IPS DF 6.9 (cell line): ENCODE results near the gene SIK1.

Experiments
- DNase-seq: peaks from one replicate; pipeline ENCODE4 v3.0.0-alpha.2; 2013; ENCODE audit warnings: low read depth, low spot score
- H3K27ac ChIP-seq: one replicate; pipeline ENCODE4 v1.5.1; 2013; ENCODE audit warnings: low read length, control low read depth
- H3K27me3 ChIP-seq: 2 replicates; pipeline ENCODE4 v1.6.1; 2013; ENCODE audit warnings: mild to moderate bottlenecking, low read length; ENCODE audit not compliant: control insufficient read depth, insufficient read depth
- H3K36me3 ChIP-seq: 2 replicates; pipeline ENCODE4 v1.6.1; 2013; ENCODE audit warnings: low read length; ENCODE audit not compliant: control insufficient read depth, insufficient read depth
- H3K4me1 ChIP-seq: 2 replicates; pipeline ENCODE4 v1.6.1; 2013; ENCODE audit warnings: low read length; ENCODE audit not compliant: control insufficient read depth, insufficient read depth
- H3K4me3 ChIP-seq: 2 replicates; pipeline ENCODE4 v1.5.1; 2013; ENCODE audit warnings: mild to moderate bottlenecking, low read length
- H3K9me3 ChIP-seq: 2 replicates; pipeline ENCODE4 v1.6.1; 2013; ENCODE audit warnings: low read length, inconsistent platforms; ENCODE audit not compliant: control insufficient read depth, insufficient read depth
- WGBS: extraction: QIAGEN DNeasy Blood & Tissue Kit; methylation state at CpG from one replicate; pipeline ENCODE4 v1.1.7; 2013; ENCODE audit warnings: mixed read lengths, missing lambda C conversion rate; ENCODE audit not compliant: insufficient read length, insufficient coverage; 5-methylcytosine and 5-hydroxymethylcytosine counted together

The SIK1 gene

DNA sequence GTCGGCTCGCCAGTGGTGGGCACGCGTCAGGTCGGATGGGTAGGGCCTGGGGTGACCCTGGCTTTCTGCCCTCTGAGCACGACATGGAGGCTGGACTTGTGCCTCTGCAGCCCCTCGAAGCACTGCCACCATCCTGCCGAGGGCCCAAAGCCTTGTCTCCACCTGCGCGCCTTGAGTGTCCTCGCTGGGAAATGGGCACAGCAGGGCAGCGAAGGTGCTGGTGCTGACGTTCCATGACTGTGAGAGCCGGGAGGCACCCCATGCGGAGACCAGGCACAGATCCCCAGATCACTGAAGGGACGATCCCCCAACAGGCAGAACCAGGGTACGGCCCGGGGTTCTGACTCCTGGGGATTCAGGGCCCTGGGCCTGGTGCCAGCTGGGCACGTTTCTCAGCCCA, 60.3 kb downstream of the SIK1 start:
- Histone ChIP-seq H3K9me3 (no peaks in the 10 kb centered on the region), H3K4me1 (peaks cover 3% of the 10 kb centered on the region), H3K27ac (no peak overlapping the region), H3K36me3 (no peaks in the 10 kb centered on the region), H3K4me3 (no peak overlapping the region), H3K27me3 (no peaks in the 10 kb centered on the region)
- WGBS, result no CpG with 5 or more reads among the region's 19 CpGs
- DNase-seq, result no peak

DNA sequence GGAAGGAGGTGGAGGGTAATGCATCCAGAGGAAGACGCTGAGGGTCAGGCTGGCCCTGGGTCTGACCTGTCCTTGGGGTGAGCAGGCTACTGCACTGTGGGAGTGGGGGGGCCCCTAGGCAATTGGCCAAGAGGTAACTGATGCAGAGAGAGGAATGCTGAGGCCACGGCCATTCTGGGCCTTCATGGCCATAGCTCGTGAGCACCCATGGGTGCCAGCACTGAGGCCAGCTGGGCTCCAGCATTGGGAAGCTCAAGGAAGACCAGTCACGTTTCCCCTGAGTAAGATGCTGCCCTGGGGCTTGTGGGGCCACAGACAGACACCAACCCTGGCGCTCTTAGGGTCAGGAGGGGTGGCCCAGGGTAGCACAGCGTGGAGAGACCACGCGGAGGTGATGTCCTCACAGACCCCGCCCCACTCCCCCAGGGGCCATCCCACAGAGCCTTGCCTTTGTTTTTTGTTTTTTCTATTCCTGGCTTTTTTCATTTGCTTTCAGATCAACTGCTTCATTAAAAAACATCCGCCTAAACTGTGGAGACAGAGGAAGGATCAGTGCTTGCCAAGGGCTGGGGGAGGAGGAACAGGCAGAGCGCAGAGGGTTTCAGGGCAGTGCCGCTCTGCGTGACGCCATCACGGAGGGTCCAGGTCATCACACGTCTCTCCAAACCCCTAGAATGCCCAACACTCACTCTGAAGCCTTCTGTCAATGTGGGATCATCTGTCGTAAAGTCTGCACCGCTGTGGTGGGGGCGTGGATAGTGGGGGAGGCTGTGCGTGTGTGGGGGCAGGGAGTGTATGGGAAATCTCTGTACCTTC, 61.1 kb downstream of the SIK1 start:
- Histone ChIP-seq H3K27ac (no peak overlapping the region), H3K9me3 (no peaks in the 10 kb centered on the region), H3K4me1 (peaks cover 3% of the 10 kb centered on the region), H3K4me3 (no peak overlapping the region), H3K36me3 (no peaks in the 10 kb centered on the region), H3K27me3 (no peaks in the 10 kb centered on the region)
- no peak for DNase-seq
- WGBS, result no CpG with 5 or more reads among the region's 20 CpGs

DNA sequence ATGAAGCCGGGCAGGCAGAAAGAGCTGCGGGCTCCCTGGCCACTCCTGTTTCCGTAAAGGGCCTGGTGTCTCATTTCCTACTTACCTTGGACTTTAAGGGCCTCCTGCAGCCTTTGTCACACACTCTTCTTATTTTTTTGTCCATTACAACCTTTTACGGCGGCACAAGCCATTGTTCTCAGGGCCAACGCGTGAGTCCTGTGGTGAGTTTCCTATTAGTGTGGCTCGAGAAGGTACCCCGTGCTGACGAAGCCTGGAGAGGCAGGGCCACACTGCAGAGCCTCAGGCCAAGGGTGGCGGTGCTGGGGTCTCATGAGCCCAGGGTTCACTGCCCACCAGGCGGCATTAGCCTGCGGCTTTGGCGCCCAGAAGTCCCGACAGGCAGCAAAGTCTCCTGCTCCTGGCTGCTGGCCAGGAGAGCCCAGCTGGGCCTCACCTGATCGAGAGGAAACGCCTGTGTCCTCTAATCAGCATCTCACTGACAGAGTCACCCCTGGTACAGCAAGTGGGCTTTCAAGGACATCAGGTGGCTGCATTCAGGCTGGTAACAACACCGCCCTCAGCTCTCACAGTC, 62.0 kb downstream of the SIK1 start:
- no peak for DNase-seq
- Histone ChIP-seq H3K27me3 (no peaks in the 10 kb centered on the region), H3K4me1 (no peaks in the 10 kb centered on the region), H3K4me3 (no peak overlapping the region), H3K36me3 (no peaks in the 10 kb centered on the region), H3K27ac (no peak overlapping the region), H3K9me3 (no peaks in the 10 kb centered on the region)
- no CpG with 5 or more reads among the region's 18 CpGs for WGBS
